ENCODE results near the gene PRKCSH.

- TF ChIP-seq, protein P1, sequence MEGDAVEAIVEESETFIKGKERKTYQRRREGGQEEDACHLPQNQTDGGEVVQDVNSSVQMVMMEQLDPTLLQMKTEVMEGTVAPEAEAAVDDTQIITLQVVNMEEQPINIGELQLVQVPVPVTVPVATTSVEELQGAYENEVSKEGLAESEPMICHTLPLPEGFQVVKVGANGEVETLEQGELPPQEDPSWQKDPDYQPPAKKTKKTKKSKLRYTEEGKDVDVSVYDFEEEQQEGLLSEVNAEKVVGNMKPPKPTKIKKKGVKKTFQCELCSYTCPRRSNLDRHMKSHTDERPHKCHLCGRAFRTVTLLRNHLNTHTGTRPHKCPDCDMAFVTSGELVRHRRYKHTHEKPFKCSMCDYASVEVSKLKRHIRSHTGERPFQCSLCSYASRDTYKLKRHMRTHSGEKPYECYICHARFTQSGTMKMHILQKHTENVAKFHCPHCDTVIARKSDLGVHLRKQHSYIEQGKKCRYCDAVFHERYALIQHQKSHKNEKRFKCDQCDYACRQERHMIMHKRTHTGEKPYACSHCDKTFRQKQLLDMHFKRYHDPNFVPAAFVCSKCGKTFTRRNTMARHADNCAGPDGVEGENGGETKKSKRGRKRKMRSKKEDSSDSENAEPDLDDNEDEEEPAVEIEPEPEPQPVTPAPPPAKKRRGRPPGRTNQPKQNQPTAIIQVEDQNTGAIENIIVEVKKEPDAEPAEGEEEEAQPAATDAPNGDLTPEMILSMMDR (IDR thresholded peaks at IDR 0.05 in 4 of 5, conservative IDR thresholded peaks at IDR 0.05 in 1 of 5), result no peak
- no peak for TF ChIP-seq POLR2A (IDR thresholded peaks at IDR 0.05)
Observed at GRCh38 chr19:11444059-11444458, 8.6 kb downstream of the PRKCSH start.

Measured in gastrocnemius medialis (tissue), 4 donors.